ENCODE data around the gene WWOX. TPM values are rescaled to one million over a fixed set of nuclear protein-coding genes. Genes with fewer than 3 reads are reported as not detected.

The WWOX gene
- total and polyA plus RNA-seq, 2 of the 8 experiments (the other 6 are each of a cell fraction or from before 2014, with no cell fraction given) = 5.4 to 16.7 TPM

GRCh38 chr16:78292844-78293380, 193.5 kb downstream of the WWOX start (continued):
- TF ChIP-seq E2F6 (IDR thresholded peaks at IDR 0.05) (no peak), SIRT6 (IDR thresholded peaks at IDR 0.05; ENCODE audit: low read length) (no peak), KDM1A (IDR thresholded peaks at IDR 0.05; ENCODE audit: borderline replicate concordance, low read length) (no peak), NRF1 (IDR thresholded peaks at IDR 0.05; ENCODE audit: low read depth, low read length) (no peak), TAF1 (IDR thresholded peaks at IDR 0.05; ENCODE audit: low read depth, low read length) (no peak), FOSL1 (IDR thresholded peaks at IDR 0.05; ENCODE audit: insufficient read depth, low read depth, low read length) (no peak), POLR2AphosphoS5 (IDR thresholded peaks at IDR 0.05; ENCODE audit: low read depth, low read length) (no peak), EP300 (IDR thresholded peaks at IDR 0.05; ENCODE audit: borderline replicate concordance in 1 of 2, low read depth in 2 of 2, low read length in 2 of 2) (no peak)

All from H1 (cell line).